Thyroid gland (tissue), 4 donors: ENCODE results near the gene CLUH. TPM values are rescaled to one million over a fixed set of nuclear protein-coding genes. Genes with fewer than 3 reads are reported as not detected.

Source experiments
- DNase-seq, 2 donors: peaks; one replicate each; pipeline ENCODE4 v3.0.0-alpha.2; 2019
- H3K27ac ChIP-seq, 3 donors: fragments of 200-600 bp; sonication (generic); 1 replicate in 2 of 3; 2 replicates in 1 of 3; pipeline ENCODE4 v1.5.1; 2016 to 2019; ENCODE audit warnings: mild to moderate bottlenecking in 1 of 3, moderate library complexity in 1 of 3
- H3K27me3 ChIP-seq: fragments of 200-600 bp; sonication (generic); one replicate; pipeline ENCODE4 v1.5.1; 2019
- H3K36me3 ChIP-seq, 2 donors: fragments of 200-600 bp; sonication (generic); one replicate each; pipeline ENCODE4 v1.5.1; 2016 to 2019
- H3K4me1 ChIP-seq, 2 donors: fragments of 200-600 bp; sonication (generic); one replicate each; pipeline ENCODE4 v1.5.1; 2017 to 2019
- H3K4me3 ChIP-seq, 3 donors: fragments of 200-600 bp; sonication (generic); replicated peaks in 1 of 3; 1 replicate in 2 of 3; 2 replicates in 1 of 3; pipeline ENCODE4 v1.5.1; 2016; ENCODE audit warnings: mild to moderate bottlenecking in 1 of 3
- H3K9me3 ChIP-seq: fragments of 200-600 bp; sonication (generic); one replicate; pipeline ENCODE4 v1.5.1; 2017
- POLR2A ChIP-seq, 2 donors: fragments of 450-650 bp; IDR thresholded peaks; one replicate each; pipeline ENCODE4 v1.6.1; 2017; ENCODE audit warnings: antibody characterized with exemption in 2 of 2, mild to moderate bottlenecking in 2 of 2, moderate library complexity in 1 of 2
- whole genome bisulfite sequencing, 2 donors: methylation state at CpG; one replicate each; pipeline ENCODE4 v1.1.5; 2017; 5-methylcytosine and 5-hydroxymethylcytosine counted together
- intact Hi-C: fragments of 100-400 bp; cut with DNase I; formaldehyde crosslinking; loops from one replicate; pipeline ENCODE4 v1.15.1; 2023
- total RNA-seq, 4 donors: library from RNA; depleted of rRNA; stranded (reverse); fragments of >200 nt; gene quantifications; one replicate each; pipeline ENCODE4 v1.2.3, GENCODE V29; 2016
- TF ChIP-seq, protein P1 (sequence below), 6 experiments: fragments of 200-600 bp in 3 of 6; fragments of 450-650 bp in 3 of 6; sonication (generic) in 3 of 6; IDR thresholded peaks; one replicate each; pipeline ENCODE4 v1.5.1; 2016 to 2019; ENCODE audit warnings: antibody characterized with exemption in 6 of 6, mild to moderate bottlenecking in 2 of 6, inconsistent platforms in 1 of 6, moderate library complexity in 1 of 6

The CLUH gene, protein sequence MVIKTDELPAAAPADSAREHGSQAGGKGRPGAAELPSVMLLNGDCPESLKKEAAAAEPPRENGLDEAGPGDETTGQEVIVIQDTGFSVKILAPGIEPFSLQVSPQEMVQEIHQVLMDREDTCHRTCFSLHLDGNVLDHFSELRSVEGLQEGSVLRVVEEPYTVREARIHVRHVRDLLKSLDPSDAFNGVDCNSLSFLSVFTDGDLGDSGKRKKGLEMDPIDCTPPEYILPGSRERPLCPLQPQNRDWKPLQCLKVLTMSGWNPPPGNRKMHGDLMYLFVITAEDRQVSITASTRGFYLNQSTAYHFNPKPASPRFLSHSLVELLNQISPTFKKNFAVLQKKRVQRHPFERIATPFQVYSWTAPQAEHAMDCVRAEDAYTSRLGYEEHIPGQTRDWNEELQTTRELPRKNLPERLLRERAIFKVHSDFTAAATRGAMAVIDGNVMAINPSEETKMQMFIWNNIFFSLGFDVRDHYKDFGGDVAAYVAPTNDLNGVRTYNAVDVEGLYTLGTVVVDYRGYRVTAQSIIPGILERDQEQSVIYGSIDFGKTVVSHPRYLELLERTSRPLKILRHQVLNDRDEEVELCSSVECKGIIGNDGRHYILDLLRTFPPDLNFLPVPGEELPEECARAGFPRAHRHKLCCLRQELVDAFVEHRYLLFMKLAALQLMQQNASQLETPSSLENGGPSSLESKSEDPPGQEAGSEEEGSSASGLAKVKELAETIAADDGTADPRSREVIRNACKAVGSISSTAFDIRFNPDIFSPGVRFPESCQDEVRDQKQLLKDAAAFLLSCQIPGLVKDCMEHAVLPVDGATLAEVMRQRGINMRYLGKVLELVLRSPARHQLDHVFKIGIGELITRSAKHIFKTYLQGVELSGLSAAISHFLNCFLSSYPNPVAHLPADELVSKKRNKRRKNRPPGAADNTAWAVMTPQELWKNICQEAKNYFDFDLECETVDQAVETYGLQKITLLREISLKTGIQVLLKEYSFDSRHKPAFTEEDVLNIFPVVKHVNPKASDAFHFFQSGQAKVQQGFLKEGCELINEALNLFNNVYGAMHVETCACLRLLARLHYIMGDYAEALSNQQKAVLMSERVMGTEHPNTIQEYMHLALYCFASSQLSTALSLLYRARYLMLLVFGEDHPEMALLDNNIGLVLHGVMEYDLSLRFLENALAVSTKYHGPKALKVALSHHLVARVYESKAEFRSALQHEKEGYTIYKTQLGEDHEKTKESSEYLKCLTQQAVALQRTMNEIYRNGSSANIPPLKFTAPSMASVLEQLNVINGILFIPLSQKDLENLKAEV (N-terminal part only)
- total RNA-seq, result 10 to 100 TPM; 45.7 to 99.2 (median 78.6) TPM

DNA sequence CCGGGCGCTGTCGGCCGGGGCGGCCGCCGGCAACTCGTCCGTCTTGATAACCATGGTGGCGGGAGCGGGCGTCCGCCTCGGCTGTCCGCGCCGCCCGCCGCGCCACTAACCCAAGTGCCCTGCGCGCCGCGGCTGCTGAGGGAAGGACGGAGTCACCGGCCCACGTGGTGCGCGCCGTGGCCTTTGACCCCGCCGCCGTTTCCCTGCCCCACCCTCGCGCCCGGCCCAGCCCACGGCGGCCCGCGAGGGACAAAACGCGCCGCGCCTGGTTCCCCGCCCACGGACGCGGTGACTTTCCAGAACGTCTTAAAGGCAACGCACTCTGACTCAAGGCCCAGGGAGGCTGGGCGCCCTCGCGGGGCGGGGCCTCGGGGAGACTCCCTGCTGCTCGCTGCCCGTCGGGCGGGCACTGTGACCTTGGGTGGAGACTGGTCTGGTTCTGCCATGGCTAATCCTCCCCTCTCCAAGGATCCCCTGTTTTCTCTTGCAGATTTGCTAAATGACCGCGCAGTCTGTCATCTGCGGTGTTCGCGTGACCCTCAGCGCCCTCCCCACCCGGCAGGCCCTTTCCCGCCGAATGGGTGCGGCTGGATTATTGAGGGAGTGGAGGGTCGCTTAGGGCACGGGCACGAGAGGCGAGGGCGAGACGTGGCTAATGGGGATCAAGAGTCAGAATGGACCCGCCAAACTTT is at the start of gene CLUH:
Gene CLUH (minus strand): TSS at position 157 of the 692 bp plus-strand sequence. CDS start 103 bp downstream, at position 54.
- Histone ChIP-seq H3K4me1 (peaks cover 44 to 46% of the 10 kb centered on the region in 2 donors), H3K27me3 (no peaks in the 10 kb centered on the region), H3K9me3 (no peaks in the 10 kb centered on the region), H3K36me3 (no peaks in the 10 kb centered on the region), H3K27ac (peak within 1 kb of the TSS; percentile 67 to 86 (median 78)), H3K4me3 (peak within 1 kb of the TSS; percentile 77 to 95 (median 81))
- DNase-seq, result peak; percentile 97 to 98
- TF ChIP-seq, protein P1, sequence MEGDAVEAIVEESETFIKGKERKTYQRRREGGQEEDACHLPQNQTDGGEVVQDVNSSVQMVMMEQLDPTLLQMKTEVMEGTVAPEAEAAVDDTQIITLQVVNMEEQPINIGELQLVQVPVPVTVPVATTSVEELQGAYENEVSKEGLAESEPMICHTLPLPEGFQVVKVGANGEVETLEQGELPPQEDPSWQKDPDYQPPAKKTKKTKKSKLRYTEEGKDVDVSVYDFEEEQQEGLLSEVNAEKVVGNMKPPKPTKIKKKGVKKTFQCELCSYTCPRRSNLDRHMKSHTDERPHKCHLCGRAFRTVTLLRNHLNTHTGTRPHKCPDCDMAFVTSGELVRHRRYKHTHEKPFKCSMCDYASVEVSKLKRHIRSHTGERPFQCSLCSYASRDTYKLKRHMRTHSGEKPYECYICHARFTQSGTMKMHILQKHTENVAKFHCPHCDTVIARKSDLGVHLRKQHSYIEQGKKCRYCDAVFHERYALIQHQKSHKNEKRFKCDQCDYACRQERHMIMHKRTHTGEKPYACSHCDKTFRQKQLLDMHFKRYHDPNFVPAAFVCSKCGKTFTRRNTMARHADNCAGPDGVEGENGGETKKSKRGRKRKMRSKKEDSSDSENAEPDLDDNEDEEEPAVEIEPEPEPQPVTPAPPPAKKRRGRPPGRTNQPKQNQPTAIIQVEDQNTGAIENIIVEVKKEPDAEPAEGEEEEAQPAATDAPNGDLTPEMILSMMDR (IDR thresholded peaks at IDR 0.05), result peak in 1 of 6 experiments; percentile 38
- peak in 1 of 2 donors; percentile 82 for TF ChIP-seq POLR2A (IDR thresholded peaks at IDR 0.05)
- 3 to 5% methylated on average over 10 to 33 of the region's 76 CpGs for WGBS, 2 donors
- intact Hi-C loops, result no loop called here

DNA sequence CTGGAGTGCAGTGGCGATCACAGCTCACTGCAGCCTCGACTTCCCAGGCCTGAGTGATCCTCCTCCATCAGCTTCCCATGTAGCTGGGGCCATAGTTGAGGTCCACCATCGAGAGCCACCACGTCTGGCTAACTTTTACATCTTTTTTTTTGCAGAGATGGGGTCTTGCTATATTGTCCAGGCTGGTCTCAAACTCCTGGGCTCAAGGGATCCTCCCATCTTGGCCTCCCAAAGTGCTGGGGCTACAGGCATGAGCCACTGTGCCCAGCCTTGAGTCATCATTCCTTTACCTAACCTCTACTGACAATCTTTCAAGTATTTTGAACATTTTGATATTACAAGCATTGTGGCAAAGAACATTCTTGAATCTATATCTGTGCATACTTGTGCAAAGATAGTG is 47.3 kb upstream of the CLUH start:
- TF ChIP-seq, protein P1 (IDR thresholded peaks at IDR 0.05), result no peak

DNA sequence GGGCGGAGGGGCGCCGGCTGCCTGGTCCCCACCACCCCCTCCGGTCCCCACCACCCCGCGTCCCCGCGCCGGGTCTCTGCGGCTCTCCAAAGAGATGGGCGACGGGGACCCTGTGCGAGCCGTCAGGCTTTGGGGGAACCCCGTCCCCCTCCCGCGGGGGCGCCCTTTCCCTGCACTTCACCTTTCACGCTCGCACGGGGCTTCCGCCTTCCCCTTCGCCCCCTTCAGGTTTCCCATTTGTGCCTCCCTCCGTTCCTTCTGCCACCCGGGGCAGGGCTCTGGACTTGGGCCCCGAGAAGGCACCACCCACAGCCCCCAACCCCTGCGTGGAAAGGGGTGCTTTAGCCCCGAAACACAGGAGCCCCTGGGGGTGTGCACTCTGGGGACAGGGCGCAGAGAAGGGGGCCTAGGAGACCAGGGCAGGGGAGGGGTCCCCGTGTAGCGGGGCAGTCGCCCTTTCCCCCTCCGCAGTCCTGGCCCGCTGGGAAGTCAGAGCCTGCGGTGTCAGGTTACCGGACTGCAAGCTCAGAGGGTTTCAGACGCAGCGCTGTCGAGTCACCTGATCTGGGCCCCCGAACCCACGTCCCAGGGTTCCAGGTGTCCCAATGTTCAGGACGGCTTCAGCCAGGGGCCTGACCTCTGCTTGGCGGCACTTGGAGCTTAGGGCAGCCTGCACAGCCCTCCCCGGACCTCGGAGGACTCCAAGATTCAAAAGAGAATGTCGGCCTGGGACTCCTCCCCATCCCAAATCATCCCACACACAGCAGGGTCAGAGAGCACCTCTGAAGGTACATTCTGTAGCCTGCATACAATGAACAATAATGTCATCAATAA is 44.5 kb upstream of the CLUH start:
- Histone ChIP-seq H3K36me3 (no peaks in the 10 kb centered on the region), H3K27me3 (no peaks in the 10 kb centered on the region), H3K4me3 (no peak overlapping the region), H3K27ac (no peak overlapping the region), H3K4me1 (peaks cover 0 to 11% of the 10 kb centered on the region in 2 donors), H3K9me3 (no peaks in the 10 kb centered on the region)
- no peak for TF ChIP-seq POLR2A (IDR thresholded peaks at IDR 0.05)
- intact Hi-C loops, result no loop called here
- 0 to 3% methylated on average over 2 to 36 of the region's 46 CpGs for WGBS, 2 donors
- DNase-seq, result no peak

More for the DNA sequence above, 47.3 kb upstream of the CLUH start:
- H3K27me3 ChIP-seq, result no peaks in the 10 kb centered on the region
- DNase-seq, result no peak
- peaks cover 0 to 11% of the 10 kb centered on the region in 2 donors for H3K4me1 ChIP-seq
- intact Hi-C loops, result no loop called here
- H3K9me3 ChIP-seq, result no peaks in the 10 kb centered on the region
- no peaks in the 10 kb centered on the region for H3K36me3 ChIP-seq
- H3K27ac ChIP-seq, result no peak overlapping the region
- H3K4me3 ChIP-seq, result no peak overlapping the region
- 69 to 72% methylated on average over 4 of the region's 4 CpGs for WGBS, 2 donors

DNA sequence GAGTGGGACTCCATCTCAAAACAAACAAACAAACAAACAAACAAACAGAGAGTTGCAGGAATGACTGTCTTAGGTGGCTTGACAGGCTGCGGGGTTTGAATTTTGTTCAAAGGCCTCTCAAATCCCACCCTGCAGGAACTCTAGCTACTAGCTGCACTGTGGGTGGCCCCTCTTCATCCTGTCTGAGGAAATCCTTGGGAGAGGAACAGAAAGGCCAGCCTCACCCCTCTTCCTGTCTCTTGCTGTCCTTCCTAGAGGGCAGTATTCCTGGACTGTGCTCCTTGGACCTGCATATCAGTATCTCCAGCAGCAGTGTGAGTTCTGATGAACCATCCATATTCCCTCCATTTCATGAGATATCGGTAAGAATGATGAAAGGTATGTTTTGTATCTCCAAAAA is 39.9 kb upstream of the CLUH start:
- Histone ChIP-seq H3K9me3 (no peaks in the 10 kb centered on the region), H3K27me3 (no peaks in the 10 kb centered on the region), H3K36me3 (no peaks in the 10 kb centered on the region), H3K4me3 (no peak overlapping the region), H3K4me1 (peaks cover 0 to 18% of the 10 kb centered on the region in 2 donors), H3K27ac (no peak overlapping the region)
- WGBS, 2 donors, result 48 to 53% methylated on average over 2 of the region's 2 CpGs
- DNase-seq, result no peak
- TF ChIP-seq, protein P1 (IDR thresholded peaks at IDR 0.05), result no peak
- TF ChIP-seq POLR2A (IDR thresholded peaks at IDR 0.05), result no peak
- intact Hi-C loops, result no loop called here
